Smooth muscle cell (in vitro differentiated cells): ENCODE measurements around the gene RHOT2. TPM values are rescaled to one million over a fixed set of nuclear protein-coding genes. Genes with fewer than 3 reads are reported as not detected.

Experiments used
- DNase-seq: peaks from one replicate; lab custom pipeline; 2025; ENCODE audit not compliant: unreplicated experiment; lab: John Stamatoyannopoulos, UW
- H2AFZ ChIP-seq: fragments of 200-600 bp; sonication (generic); 2 replicates; pipeline ENCODE4 v1.6.0; 2016; ENCODE audit warnings: antibody characterized with exemption, low read depth, mild to moderate bottlenecking
- H3F3A ChIP-seq: fragments of 200-600 bp; sonication (generic); 2 replicates; pipeline ENCODE4 v1.6.0; 2017; ENCODE audit warnings: antibody characterized with exemption, low read depth
- H3K27ac ChIP-seq: fragments of 200-600 bp; sonication (generic); 2 replicates; pipeline ENCODE4 v1.5.1; 2016; ENCODE audit warnings: low read depth, mild to moderate bottlenecking
- H3K27me3 ChIP-seq: fragments of 200-600 bp; sonication (generic); 2 replicates; pipeline ENCODE4 v1.6.1; 2016; ENCODE audit warnings: low read depth, mild to moderate bottlenecking
- H3K36me3 ChIP-seq: fragments of 200-600 bp; sonication (generic); 2 replicates; pipeline ENCODE4 v1.5.1; 2016; ENCODE audit warnings: low read depth
- H3K4me1 ChIP-seq: fragments of 200-600 bp; sonication (generic); 2 replicates; pipeline ENCODE4 v1.5.1; 2016; ENCODE audit warnings: low read depth
- H3K4me2 ChIP-seq: fragments of 200-600 bp; sonication (generic); 2 replicates; pipeline ENCODE4 v1.6.0; 2016; ENCODE audit warnings: mild to moderate bottlenecking
- H3K4me3 ChIP-seq: fragments of 200-600 bp; sonication (generic); 2 replicates; pipeline ENCODE4 v1.5.1; 2016; ENCODE audit warnings: mild to moderate bottlenecking
- H3K79me2 ChIP-seq: fragments of 200-600 bp; sonication (generic); 2 replicates; pipeline ENCODE4 v1.6.0; 2016; ENCODE audit warnings: low read depth, mild to moderate bottlenecking
- H3K9ac ChIP-seq: fragments of 200-600 bp; sonication (generic); 2 replicates; pipeline ENCODE4 v1.6.0; 2016; ENCODE audit warnings: low read depth
- H3K9me3 ChIP-seq: fragments of 200-600 bp; sonication (generic); replicated peaks from 2 replicates; pipeline ENCODE4 v1.5.1; 2016; ENCODE audit warnings: low read depth
- H4K20me1 ChIP-seq: fragments of 200-600 bp; sonication (generic); 2 replicates; pipeline ENCODE4 v1.6.0; 2016; ENCODE audit warnings: low read depth
- WGBS: methylation state at CpG from one replicate; pipeline ENCODE4 v1.1.7; 2016; ENCODE audit warnings: low lambda C conversion rate; 5-methylcytosine and 5-hydroxymethylcytosine counted together
- polyA plus RNA-seq: library from polyadenylated mRNA; unstranded; fragments of >200 nt; fragmentation: Nextera tagmentation; extraction: Ambion mirVana; gene quantifications from 2 replicates; pipeline ENCODE4 v1.2.1, GENCODE V29; 2016
- total RNA-seq: library from RNA; depleted of rRNA; stranded (reverse); fragments of >200 nt; gene quantifications from 2 replicates; pipeline ENCODE4 v1.2.3, GENCODE V29; 2014
- TF ChIP-seq, protein P1 (sequence below): fragments of 200-600 bp; sonication (generic); IDR thresholded peaks from 2 replicates; pipeline ENCODE4 v1.5.1; 2017; ENCODE audit warnings: borderline replicate concordance, mild to moderate bottlenecking, antibody characterized with exemption; ENCODE audit not compliant: insufficient read depth, poor library complexity, severe bottlenecking

The RHOT2 gene
- total and polyA plus RNA-seq, 2 experiments from 2014 or later: 41.4 to 148 TPM

DNA sequence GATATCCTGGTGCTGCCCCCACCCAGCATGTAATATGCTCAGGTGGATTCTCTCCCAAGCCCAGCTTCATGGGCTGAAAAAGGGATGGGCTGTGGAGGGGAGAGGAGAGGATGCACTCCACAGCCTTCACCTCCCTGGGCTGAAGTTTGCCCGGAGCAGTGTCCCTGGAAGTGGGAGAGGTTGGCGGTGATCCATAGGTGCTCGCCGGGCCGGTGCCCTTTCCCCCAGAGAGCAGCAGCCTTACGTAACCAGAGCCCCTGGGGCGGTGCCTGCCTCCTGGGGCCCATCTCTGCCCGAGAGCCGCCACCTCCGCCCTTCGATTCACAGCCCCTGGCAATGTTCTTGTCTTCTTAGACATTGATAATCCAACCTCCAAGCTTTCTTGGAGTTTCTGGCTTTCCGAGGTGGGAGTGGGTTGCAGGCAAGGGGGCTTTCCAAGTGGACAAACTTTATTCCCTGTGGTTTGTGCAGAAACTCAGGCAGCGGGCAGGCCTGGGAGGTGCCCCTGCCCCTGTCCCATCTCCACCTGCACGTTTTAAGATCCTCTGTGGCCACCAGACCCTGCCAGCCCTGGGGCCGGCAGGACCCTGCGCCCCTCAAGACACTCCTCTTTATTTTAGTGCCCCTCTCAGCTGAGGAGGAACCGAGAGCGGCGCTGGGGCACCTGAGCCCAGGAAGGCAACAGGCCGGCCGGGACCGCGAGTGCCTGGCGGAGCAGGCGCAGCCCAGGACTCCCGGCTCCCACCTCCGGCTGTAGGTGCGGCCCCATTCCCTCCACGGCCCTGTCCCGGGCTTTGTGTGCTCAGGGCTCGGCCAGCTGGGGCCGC lies 21.9 kb upstream of the RHOT2 start:
- peaks cover 17% of the 10 kb centered on the region for H3K4me1 ChIP-seq
- no peak overlapping the region for H3K9ac ChIP-seq
- DNase-seq: no peak
- H3K27me3 ChIP-seq: no peaks in the 10 kb centered on the region
- H3F3A ChIP-seq: peaks cover 6% of the 10 kb centered on the region
- no peak overlapping the region for H3K4me2 ChIP-seq
- no peaks in the 10 kb centered on the region for H3K36me3 ChIP-seq
- H3K4me3 ChIP-seq: no peak overlapping the region
- H2AFZ ChIP-seq: no peak overlapping the region
- WGBS: 87% methylated on average over 32 of the region's 32 CpGs
- TF ChIP-seq, protein P1, sequence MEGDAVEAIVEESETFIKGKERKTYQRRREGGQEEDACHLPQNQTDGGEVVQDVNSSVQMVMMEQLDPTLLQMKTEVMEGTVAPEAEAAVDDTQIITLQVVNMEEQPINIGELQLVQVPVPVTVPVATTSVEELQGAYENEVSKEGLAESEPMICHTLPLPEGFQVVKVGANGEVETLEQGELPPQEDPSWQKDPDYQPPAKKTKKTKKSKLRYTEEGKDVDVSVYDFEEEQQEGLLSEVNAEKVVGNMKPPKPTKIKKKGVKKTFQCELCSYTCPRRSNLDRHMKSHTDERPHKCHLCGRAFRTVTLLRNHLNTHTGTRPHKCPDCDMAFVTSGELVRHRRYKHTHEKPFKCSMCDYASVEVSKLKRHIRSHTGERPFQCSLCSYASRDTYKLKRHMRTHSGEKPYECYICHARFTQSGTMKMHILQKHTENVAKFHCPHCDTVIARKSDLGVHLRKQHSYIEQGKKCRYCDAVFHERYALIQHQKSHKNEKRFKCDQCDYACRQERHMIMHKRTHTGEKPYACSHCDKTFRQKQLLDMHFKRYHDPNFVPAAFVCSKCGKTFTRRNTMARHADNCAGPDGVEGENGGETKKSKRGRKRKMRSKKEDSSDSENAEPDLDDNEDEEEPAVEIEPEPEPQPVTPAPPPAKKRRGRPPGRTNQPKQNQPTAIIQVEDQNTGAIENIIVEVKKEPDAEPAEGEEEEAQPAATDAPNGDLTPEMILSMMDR: no peak
- H4K20me1 ChIP-seq: no peaks in the 10 kb centered on the region
- H3K9me3 ChIP-seq: no peaks in the 10 kb centered on the region
- peaks cover 14% of the 10 kb centered on the region for H3K79me2 ChIP-seq
- H3K27ac ChIP-seq: no peak overlapping the region

- Histone ChIP-seq H2AFZ (no peak overlapping the region), H3K9me3 (no peaks in the 10 kb centered on the region), H3K27ac (no peak overlapping the region), H3K79me2 (peaks cover 14% of the 10 kb centered on the region), H3F3A (peaks cover 6% of the 10 kb centered on the region), H3K4me2 (no peak overlapping the region), H3K4me3 (no peak overlapping the region), H3K4me1 (peaks cover 17% of the 10 kb centered on the region), H3K27me3 (no peaks in the 10 kb centered on the region), H3K36me3 (no peaks in the 10 kb centered on the region), H3K9ac (no peak overlapping the region), H4K20me1 (no peaks in the 10 kb centered on the region)
- DNase-seq: no peak
- TF ChIP-seq, protein P1: no peak
- WGBS: 96% methylated on average over 22 of the region's 22 CpGs
These were observed 21.2 kb upstream of the RHOT2 start for GRCh38 chr16:646679-647172.

DNA sequence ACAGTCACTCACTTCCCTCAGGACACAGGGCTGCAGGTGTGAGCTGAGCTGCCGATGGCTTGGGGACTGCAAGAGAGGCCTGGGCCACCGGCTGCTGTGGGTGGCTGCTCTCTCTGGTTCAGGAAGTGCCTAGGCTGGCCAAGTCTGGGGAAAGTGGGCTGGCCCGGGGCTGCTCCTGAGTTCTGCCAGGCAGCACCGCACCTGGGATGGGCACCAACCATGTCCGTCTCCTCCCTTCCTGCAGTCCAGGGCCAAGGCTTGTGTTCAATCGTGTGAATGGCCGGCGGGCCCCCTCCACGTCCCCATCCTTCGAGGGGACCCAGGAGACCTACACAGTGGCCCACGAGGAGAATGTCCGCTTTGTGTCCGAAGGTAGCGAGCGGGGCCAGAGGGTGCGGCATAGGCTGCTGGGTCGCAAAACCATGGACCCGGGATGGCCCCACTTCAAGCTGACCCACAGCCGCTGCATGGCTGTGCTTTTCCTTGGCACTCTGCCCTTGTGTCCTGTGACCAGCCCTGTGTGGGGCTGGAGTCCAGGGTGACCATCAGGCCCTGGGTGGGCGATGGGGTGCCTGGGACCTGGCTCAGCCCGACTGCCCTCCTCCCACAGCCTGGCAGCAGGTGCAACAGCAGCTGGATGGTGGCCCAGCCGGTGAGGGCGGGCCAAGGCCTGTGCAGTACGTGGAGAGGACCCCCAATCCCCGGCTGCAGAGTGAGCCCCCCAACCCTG lies 20.6 kb upstream of the RHOT2 start:
- Histone ChIP-seq H3K27ac (no peak overlapping the region), H3K4me1 (peaks cover 16% of the 10 kb centered on the region), H3K27me3 (no peaks in the 10 kb centered on the region), H4K20me1 (no peaks in the 10 kb centered on the region), H3K4me2 (peak overlapping the region; percentile 100), H3K9me3 (no peaks in the 10 kb centered on the region), H3K36me3 (no peaks in the 10 kb centered on the region), H3K79me2 (peaks cover 14% of the 10 kb centered on the region), H3F3A (peaks cover 6% of the 10 kb centered on the region), H3K9ac (no peak overlapping the region), H2AFZ (no peak overlapping the region), H3K4me3 (no peak overlapping the region)
- no peak for DNase-seq
- WGBS: 93% methylated on average over 25 of the region's 25 CpGs
- TF ChIP-seq, protein P1: no peak
